SIG-M5 treated with dmso at 0.1 percent for 504 hours (cell line): ENCODE data around the gene ALMS1.
"Not testable (repeated sequence)": the region's sequence is repeated elsewhere in the genome, so short reads cannot be mapped to it uniquely, and the experiment has no call there.

ENCODE experiments used
- DNase-seq: peaks from one replicate; lab custom pipeline; 2025; ENCODE audit not compliant: unreplicated experiment; lab: John Stamatoyannopoulos, UW

ALMS1 gene

GRCh38 chr2:73611193-73611592, 225.6 kb downstream of the ALMS1 start:
- no peak for DNase-seq

- DNase-seq: no peak
Observed at GRCh38 chr2:73611867-73612266, 226.2 kb downstream of the ALMS1 start.

- no peak for DNase-seq
Observed at GRCh38 chr2:73614105-73614504, 228.5 kb downstream of the ALMS1 start.

- DNase-seq: no peak
Observed at GRCh38 chr2:73614997-73615396, 229.4 kb downstream of the ALMS1 start.

GRCh38 chr2:73619925-73620324, 234.3 kb downstream of the ALMS1 start:
- not testable (repeated sequence) for DNase-seq

GRCh38 chr2:73624036-73624435, 238.4 kb downstream of the ALMS1 start:
- DNase-seq: not testable (repeated sequence)

GRCh38 chr2:73624625-73625024, 239.0 kb downstream of the ALMS1 start:
- DNase-seq: not testable (repeated sequence)

- not testable (repeated sequence) for DNase-seq
Observed at GRCh38 chr2:73626237-73626636, 240.6 kb downstream of the ALMS1 start.

- DNase-seq: not testable (repeated sequence)
Observed at GRCh38 chr2:73628493-73628892, 242.9 kb downstream of the ALMS1 start.

GRCh38 chr2:73630662-73631266, 245.1 kb downstream of the ALMS1 start:
- not testable (repeated sequence) for DNase-seq

GRCh38 chr2:73636977-73637376, 251.3 kb downstream of the ALMS1 start:
- DNase-seq: not testable (repeated sequence)

GRCh38 chr2:73638429-73638828, 252.8 kb downstream of the ALMS1 start:
- no peak for DNase-seq

- DNase-seq: peak; percentile 23
Observed at GRCh38 chr2:73640511-73640911, 254.9 kb downstream of the ALMS1 start.

- no peak for DNase-seq
Observed at GRCh38 chr2:73640946-73641766, 255.5 kb downstream of the ALMS1 start.

GRCh38 chr2:73641767-73642062, 256.1 kb downstream of the ALMS1 start:
- no peak for DNase-seq

- DNase-seq: no peak
Observed at GRCh38 chr2:73642338-73643018, 256.8 kb downstream of the ALMS1 start, which contains the start of gene NAT8. TSS of gene NAT8 (minus strand) at chr2:73642422. CDS start at chr2:73641628, 794 bp downstream.

GRCh38 chr2:73647690-73648089, 262.1 kb downstream of the ALMS1 start:
- DNase-seq: not testable (repeated sequence)

GRCh38 chr2:73651591-73652230, 266.1 kb downstream of the ALMS1 start:
- no peak for DNase-seq

GRCh38 chr2:73652348-73652747, 266.7 kb downstream of the ALMS1 start:
- no peak for DNase-seq

GRCh38 chr2:73654175-73654574, 268.5 kb downstream of the ALMS1 start:
- no peak for DNase-seq
